Parathyroid adenoma (tissue), 2 donors: ENCODE measurements around the gene EEF2KMT.

ENCODE experiments used
- H2AFZ ChIP-seq: fragments of 300-600 bp; sonication (generic); one replicate; pipeline ENCODE4 v1.7.0; 2017; ENCODE audit warnings: antibody characterized with exemption, mild to moderate bottlenecking
- H3K27ac ChIP-seq: fragments of 300-600 bp; sonication (generic); one replicate; pipeline ENCODE4 v1.7.0; 2017
- H3K27me3 ChIP-seq: fragments of 300-600 bp; sonication (generic); one replicate; pipeline ENCODE4 v1.7.0; 2017; ENCODE audit warnings: low read length; ENCODE audit not compliant: control insufficient read depth, insufficient read depth
- H3K36me3 ChIP-seq: fragments of 300-600 bp; sonication (generic); one replicate; pipeline ENCODE4 v1.7.0; 2017; ENCODE audit warnings: low read length; ENCODE audit not compliant: control insufficient read depth, insufficient read depth
- H3K4me1 ChIP-seq: fragments of 300-600 bp; sonication (generic); one replicate; pipeline ENCODE4 v1.7.0; 2017; ENCODE audit warnings: control low read depth
- H3K4me2 ChIP-seq: fragments of 300-600 bp; sonication (generic); one replicate; pipeline ENCODE4 v1.7.0; 2017; ENCODE audit warnings: low read length
- H3K4me3 ChIP-seq: fragments of 300-600 bp; sonication (generic); one replicate; pipeline ENCODE4 v1.7.0; 2017; ENCODE audit warnings: low read depth, low read length
- H3K79me2 ChIP-seq: fragments of 300-600 bp; sonication (generic); one replicate; pipeline ENCODE4 v1.7.0; 2017; ENCODE audit warnings: control low read depth
- H3K9ac ChIP-seq: fragments of 300-600 bp; sonication (generic); one replicate; pipeline ENCODE4 v1.7.0; 2017; ENCODE audit warnings: mild to moderate bottlenecking
- H3K9me3 ChIP-seq: fragments of 300-600 bp; sonication (generic); one replicate; pipeline ENCODE4 v1.7.0; 2017; ENCODE audit warnings: low read length; ENCODE audit not compliant: control insufficient read depth
- CTCF ChIP-seq: fragments of 300-600 bp; sonication (generic); IDR thresholded peaks from one replicate; pipeline ENCODE4 v1.7.0; 2017; ENCODE audit warnings: antibody characterized with exemption, mild to moderate bottlenecking
- donor health status: primary hyperparathyroidism.

Gene EEF2KMT

GRCh38 chr16:5070431-5071186, 27.0 kb downstream of the EEF2KMT start:
- Histone ChIP-seq H2AFZ (peak overlapping the region; percentile 100), H3K4me3 (no peak overlapping the region), H3K36me3 (no peaks in the 10 kb centered on the region), H3K27ac (no peak overlapping the region), H3K27me3 (no peaks in the 10 kb centered on the region), H3K9me3 (no peaks in the 10 kb centered on the region), H3K4me2 (no peak overlapping the region), H3K9ac (no peak overlapping the region), H3K4me1 (peaks cover 3% of the 10 kb centered on the region), H3K79me2 (no peaks in the 10 kb centered on the region)
- TF ChIP-seq CTCF, result no peak

GRCh38 chr16:5069854-5070253, 27.7 kb downstream of the EEF2KMT start:
- Histone ChIP-seq H2AFZ (no peak overlapping the region), H3K27ac (no peak overlapping the region), H3K4me2 (no peak overlapping the region), H3K4me3 (no peak overlapping the region), H3K36me3 (no peaks in the 10 kb centered on the region), H3K79me2 (no peaks in the 10 kb centered on the region), H3K9me3 (no peaks in the 10 kb centered on the region), H3K4me1 (peaks cover 3% of the 10 kb centered on the region), H3K27me3 (no peaks in the 10 kb centered on the region), H3K9ac (no peak overlapping the region)
- no peak for TF ChIP-seq CTCF

GRCh38 chr16:5069048-5069447, 28.5 kb downstream of the EEF2KMT start:
- Histone ChIP-seq H3K79me2 (no peaks in the 10 kb centered on the region), H3K36me3 (no peaks in the 10 kb centered on the region), H3K4me3 (no peak overlapping the region), H3K27ac (no peak overlapping the region), H2AFZ (no peak overlapping the region), H3K4me1 (peaks cover 3% of the 10 kb centered on the region), H3K9me3 (no peaks in the 10 kb centered on the region), H3K4me2 (no peak overlapping the region), H3K27me3 (no peaks in the 10 kb centered on the region), H3K9ac (no peak overlapping the region)
- no peak for TF ChIP-seq CTCF

GRCh38 chr16:5066511-5066910, 31.1 kb downstream of the EEF2KMT start:
- Histone ChIP-seq H3K9ac (no peak overlapping the region), H3K27me3 (no peaks in the 10 kb centered on the region), H3K27ac (no peak overlapping the region)

More at GRCh38 chr16:5066511-5066910, 31.1 kb downstream of the EEF2KMT start:
- no peak overlapping the region for H3K4me2 ChIP-seq
- H3K4me1 ChIP-seq, result peaks cover 3% of the 10 kb centered on the region
- H3K4me3 ChIP-seq, result no peak overlapping the region
- no peaks in the 10 kb centered on the region for H3K79me2 ChIP-seq
- no peak for TF ChIP-seq CTCF
- no peaks in the 10 kb centered on the region for H3K9me3 ChIP-seq
- no peaks in the 10 kb centered on the region for H3K36me3 ChIP-seq
- no peak overlapping the region for H2AFZ ChIP-seq
